ENCODE measurements around the gene FADS2. TPM values are rescaled to one million over a fixed set of nuclear protein-coding genes. Genes with fewer than 3 reads are reported as not detected.

FADS2 gene
- total RNA-seq, 1 experiment from 2014 or later = 514 TPM

DNA sequence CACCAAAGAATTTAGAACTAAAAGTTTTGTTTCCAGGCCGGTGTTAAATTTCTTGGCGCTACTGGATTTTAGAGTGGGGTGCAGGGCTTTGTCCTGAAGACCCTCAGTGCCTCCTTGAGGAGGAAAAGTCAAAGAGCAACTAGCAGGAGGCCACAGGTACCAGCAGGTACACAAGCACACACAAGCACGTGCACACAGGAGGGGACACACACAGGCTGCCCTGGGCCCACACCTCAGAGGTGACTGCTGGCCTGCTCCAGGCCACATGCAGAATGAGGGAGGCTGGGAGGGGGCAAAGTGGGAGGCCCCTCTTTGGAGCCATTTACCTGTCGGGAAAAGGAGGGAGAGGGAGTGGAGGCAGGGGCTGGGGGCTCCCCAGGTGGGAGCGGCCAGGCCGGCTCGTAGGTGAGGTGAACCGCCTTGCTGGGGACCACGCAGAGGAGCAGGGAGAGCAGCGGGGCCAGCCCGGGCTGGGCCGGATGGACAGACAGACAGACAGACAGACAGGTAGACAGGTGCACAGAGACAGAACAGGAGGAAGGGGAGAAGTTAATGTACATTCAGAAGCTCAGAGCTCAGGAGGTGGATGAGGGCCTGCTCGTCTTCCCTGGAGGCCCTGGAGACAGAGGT lies 77.1 kb downstream of the FADS2 start:
- ChIA-PET CTCF (no interaction called here), POLR2A (ENCODE audit: unreplicated experiment) (interaction anchor here (0.6 kb wide), 2 partner anchors 16 to 148 kb away, joined by 3 to 10 read pairs; no protein-coding TSS in a partner anchor)
- no peaks in the 10 kb centered on the region for H3K36me3 ChIP-seq (ENCODE audit: low read depth)
- no peak for TF ChIP-seq EZH2 (IDR thresholded peaks at IDR 0.05; ENCODE audit: low read depth)
- TF ChIP-seq, protein P1, sequence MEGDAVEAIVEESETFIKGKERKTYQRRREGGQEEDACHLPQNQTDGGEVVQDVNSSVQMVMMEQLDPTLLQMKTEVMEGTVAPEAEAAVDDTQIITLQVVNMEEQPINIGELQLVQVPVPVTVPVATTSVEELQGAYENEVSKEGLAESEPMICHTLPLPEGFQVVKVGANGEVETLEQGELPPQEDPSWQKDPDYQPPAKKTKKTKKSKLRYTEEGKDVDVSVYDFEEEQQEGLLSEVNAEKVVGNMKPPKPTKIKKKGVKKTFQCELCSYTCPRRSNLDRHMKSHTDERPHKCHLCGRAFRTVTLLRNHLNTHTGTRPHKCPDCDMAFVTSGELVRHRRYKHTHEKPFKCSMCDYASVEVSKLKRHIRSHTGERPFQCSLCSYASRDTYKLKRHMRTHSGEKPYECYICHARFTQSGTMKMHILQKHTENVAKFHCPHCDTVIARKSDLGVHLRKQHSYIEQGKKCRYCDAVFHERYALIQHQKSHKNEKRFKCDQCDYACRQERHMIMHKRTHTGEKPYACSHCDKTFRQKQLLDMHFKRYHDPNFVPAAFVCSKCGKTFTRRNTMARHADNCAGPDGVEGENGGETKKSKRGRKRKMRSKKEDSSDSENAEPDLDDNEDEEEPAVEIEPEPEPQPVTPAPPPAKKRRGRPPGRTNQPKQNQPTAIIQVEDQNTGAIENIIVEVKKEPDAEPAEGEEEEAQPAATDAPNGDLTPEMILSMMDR (conservative IDR thresholded peaks at IDR 0.05) = no peak
- no peak overlapping the region for H2AFZ ChIP-seq
- no peaks in the 10 kb centered on the region for H4K20me1 ChIP-seq (ENCODE audit: insufficient read depth)
- H3K27ac ChIP-seq = no peak overlapping the region
- no peak overlapping the region for H3K4me3 ChIP-seq
- H3K79me2 ChIP-seq (ENCODE audit: low read depth) = no peaks in the 10 kb centered on the region
- H3K9me3 ChIP-seq (ENCODE audit: insufficient read depth, low read depth) = no peaks in the 10 kb centered on the region
- no TSS peak for BruUV-seq (replicated peaks)
- H3F3A ChIP-seq (ENCODE audit: insufficient read depth, low read depth) = no peaks in the 10 kb centered on the region
- no peaks in the 10 kb centered on the region for H3K9me2 ChIP-seq (ENCODE audit: insufficient read depth)
- no peak for DNase-seq
- no peaks in the 10 kb centered on the region for H3K4me1 ChIP-seq (replicated peaks; ENCODE audit: insufficient read depth)
- H3K4me2 ChIP-seq = no peak overlapping the region
- H3K27me3 ChIP-seq (ENCODE audit: insufficient read depth, low read depth) = no peaks in the 10 kb centered on the region
- intact Hi-C loops (cut with micrococcal nuclease; ENCODE audit: unreplicated experiment) = no loop called here

DNA sequence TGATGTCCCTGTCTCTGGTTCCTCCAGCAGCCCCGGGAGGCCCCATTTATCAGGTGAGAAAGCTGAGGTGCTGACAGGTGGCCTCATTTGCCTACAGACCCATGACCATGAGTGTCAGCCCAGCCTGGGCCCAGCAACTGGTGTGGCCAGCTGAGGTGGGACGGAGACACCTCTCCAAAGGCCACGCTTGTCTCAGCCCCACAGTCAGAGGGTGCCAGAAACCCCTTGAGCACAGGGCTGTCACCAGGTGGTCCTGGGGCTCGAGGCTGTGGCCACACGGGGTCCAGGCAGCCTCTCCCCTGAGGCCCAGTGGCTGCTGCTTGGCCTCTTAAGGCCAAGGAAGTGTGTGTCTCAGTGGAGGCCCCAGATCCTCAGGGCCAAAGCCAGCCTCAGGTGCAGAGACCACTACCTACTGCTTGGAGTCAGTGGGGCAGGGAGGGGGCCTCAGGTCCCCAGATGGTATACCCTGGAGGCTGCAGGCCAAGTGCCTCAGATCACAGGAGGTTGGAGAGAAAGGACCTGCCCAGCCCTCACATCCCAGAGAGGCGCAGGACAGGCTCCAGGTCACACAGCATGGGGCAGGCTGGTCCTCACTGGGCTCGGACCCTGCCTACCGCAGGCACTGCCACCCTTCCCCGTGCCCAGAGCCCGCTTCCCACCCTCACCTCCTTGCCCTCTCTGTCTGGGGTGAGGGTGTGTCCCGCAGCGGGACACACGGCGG lies 77.9 kb downstream of the FADS2 start:
- Histone ChIP-seq H3K36me3 (ENCODE audit: low read depth) (no peaks in the 10 kb centered on the region), H3K9me3 (ENCODE audit: insufficient read depth, low read depth) (no peaks in the 10 kb centered on the region), H2AFZ (no peak overlapping the region), H4K20me1 (ENCODE audit: insufficient read depth) (no peaks in the 10 kb centered on the region), H3K27ac (no peak overlapping the region), H3K9me2 (ENCODE audit: insufficient read depth) (no peaks in the 10 kb centered on the region), H3K27me3 (ENCODE audit: insufficient read depth, low read depth) (no peaks in the 10 kb centered on the region), H3K79me2 (ENCODE audit: low read depth) (no peaks in the 10 kb centered on the region), H3F3A (ENCODE audit: insufficient read depth, low read depth) (no peaks in the 10 kb centered on the region), H3K4me2 (no peak overlapping the region), H3K4me3 (no peak overlapping the region), H3K4me1 (replicated peaks; ENCODE audit: insufficient read depth) (no peaks in the 10 kb centered on the region)
- DNase-seq = no peak
- intact Hi-C loops (cut with micrococcal nuclease; ENCODE audit: unreplicated experiment) = no loop called here
- POLR2A ChIA-PET (ENCODE audit: unreplicated experiment) = no interaction called here
- no TSS peak for BruUV-seq (replicated peaks)
- CTCF ChIA-PET = no interaction called here
- TF ChIP-seq, protein P1 (conservative IDR thresholded peaks at IDR 0.05) = no peak
- no peak for TF ChIP-seq EZH2 (IDR thresholded peaks at IDR 0.05; ENCODE audit: low read depth)

DNA sequence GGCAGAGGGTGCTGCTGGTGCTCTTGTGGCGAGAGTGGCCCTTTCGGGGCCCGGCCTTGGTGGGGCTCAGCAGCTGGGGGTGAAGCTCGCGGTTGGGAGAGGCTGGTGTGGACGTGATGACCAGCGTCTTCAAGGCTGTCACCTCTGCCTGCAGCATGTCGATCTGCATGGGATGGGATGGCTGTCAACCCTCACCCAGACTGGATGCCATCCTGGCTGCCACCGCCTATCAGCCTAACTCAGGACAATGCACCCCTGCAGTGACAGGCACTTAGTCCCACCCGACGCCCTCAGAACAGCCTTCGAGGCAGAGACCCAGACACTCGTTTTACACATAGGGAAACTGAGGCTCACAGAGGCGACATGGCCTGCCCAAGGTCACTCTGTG lies 78.4 kb downstream of the FADS2 start:
- H3K9me3 ChIP-seq (ENCODE audit: insufficient read depth, low read depth) = no peaks in the 10 kb centered on the region
- no peaks in the 10 kb centered on the region for H3K4me1 ChIP-seq (replicated peaks; ENCODE audit: insufficient read depth)
- no peaks in the 10 kb centered on the region for H3K27me3 ChIP-seq (ENCODE audit: insufficient read depth, low read depth)
- H3K27ac ChIP-seq = no peak overlapping the region
- CTCF ChIA-PET = interaction anchor here (0.6 kb wide), 1 partner anchor 155 kb away, joined by 7 read pairs; no protein-coding TSS in a partner anchor
- TF ChIP-seq, protein P1 (conservative IDR thresholded peaks at IDR 0.05) = no peak
- no peak for TF ChIP-seq EZH2 (IDR thresholded peaks at IDR 0.05; ENCODE audit: low read depth)
- no peaks in the 10 kb centered on the region for H4K20me1 ChIP-seq (ENCODE audit: insufficient read depth)
- no peaks in the 10 kb centered on the region for H3K79me2 ChIP-seq (ENCODE audit: low read depth)
- no peak overlapping the region for H3K4me3 ChIP-seq
- no peak overlapping the region for H2AFZ ChIP-seq
- no TSS peak for BruUV-seq (replicated peaks)
- H3K4me2 ChIP-seq = no peak overlapping the region
- no peaks in the 10 kb centered on the region for H3K36me3 ChIP-seq (ENCODE audit: low read depth)
- DNase-seq = no peak
- POLR2A ChIA-PET (ENCODE audit: unreplicated experiment) = no interaction called here
- no peaks in the 10 kb centered on the region for H3F3A ChIP-seq (ENCODE audit: insufficient read depth, low read depth)
- intact Hi-C loops (cut with micrococcal nuclease; ENCODE audit: unreplicated experiment) = no loop called here
- H3K9me2 ChIP-seq (ENCODE audit: insufficient read depth) = no peaks in the 10 kb centered on the region
